ENCODE measurements around the gene PATL1.
A peak's percentile ranks its signal among the peaks of the same experiment; 100 is the strongest.
"Not testable (repeated sequence)": the region's sequence is repeated elsewhere in the genome, so short reads cannot be mapped to it uniquely, and the experiment has no call there.

PATL1 gene

DNA sequence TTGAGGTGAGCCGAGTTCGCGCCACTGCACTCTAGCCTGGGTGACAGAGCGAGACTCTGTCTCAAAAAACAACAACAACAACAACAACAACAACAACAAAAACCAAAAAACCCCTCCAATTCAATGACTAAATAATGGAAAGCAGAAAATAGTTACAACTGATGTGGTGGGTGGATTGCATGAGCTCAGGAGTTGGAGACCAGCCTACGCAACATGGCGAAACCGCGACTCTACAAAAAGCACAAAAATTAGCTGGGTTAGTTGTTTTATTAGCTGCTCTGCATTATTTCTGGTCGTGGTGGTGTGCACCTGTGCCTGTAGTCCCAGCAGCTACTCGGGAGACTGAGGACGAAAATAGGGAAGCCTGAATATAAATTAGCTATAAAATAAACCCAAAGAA is 2.6 kb upstream of the PATL1 start:
- no peak for DNase-seq

DNA sequence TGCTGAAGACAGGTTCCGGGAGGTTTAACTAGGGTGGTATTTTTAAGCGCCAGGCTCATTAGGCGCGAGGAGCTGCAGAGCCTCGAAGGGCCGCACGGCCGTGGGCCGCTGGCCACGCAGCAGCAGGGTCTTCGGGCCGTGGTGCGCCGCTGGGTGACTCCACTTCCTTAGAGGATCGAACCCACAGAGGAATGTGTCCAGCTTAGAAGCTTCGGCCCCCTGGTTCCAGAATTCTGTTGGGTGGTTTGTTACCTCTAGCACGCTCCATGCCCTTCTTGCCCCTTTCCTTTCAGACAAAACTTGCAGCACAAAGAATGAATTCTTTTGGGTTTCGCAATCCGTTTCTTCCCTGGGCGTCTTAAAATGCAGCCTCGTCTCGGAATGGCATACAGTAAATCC is 773 bp upstream of the PATL1 start:
- no peak for DNase-seq

DNA sequence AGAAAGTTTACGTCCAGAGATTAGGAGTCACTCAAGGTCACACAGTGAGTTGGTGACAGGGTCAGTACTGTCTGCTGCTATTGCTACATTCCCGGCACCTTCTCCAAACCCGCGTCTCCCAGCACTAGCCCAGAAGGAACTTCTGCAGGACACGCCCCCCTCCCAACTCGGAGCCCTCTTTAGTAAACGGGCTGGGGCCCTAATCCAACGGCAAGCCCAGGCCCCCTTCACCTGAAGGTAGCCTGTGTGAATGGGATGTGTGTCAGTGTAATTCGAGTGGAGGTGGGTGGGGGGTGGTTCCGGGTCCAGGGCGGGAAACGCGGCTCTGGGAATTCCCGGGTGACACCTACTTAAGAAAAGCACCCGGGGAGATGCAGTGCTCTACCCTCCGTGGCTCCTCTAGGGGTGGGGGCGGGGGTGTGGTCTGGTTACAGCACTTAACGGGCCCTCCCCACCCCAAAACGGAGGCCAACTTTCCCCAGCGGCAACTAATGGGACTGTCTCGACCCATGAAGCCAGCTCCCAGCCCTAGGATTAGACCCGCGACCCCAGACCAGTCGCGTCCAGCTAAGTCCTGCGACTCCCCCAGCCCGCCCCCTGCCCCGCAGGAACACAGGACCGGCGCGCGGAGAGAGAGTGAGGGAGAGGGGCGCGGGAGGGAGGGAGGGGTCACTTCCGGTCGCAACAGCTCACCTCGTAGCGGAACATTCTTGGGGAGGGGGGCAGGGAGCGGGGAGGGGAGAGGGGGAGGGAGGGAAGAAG is 468 bp downstream of the PATL1 start:
- no peak for DNase-seq

DNA sequence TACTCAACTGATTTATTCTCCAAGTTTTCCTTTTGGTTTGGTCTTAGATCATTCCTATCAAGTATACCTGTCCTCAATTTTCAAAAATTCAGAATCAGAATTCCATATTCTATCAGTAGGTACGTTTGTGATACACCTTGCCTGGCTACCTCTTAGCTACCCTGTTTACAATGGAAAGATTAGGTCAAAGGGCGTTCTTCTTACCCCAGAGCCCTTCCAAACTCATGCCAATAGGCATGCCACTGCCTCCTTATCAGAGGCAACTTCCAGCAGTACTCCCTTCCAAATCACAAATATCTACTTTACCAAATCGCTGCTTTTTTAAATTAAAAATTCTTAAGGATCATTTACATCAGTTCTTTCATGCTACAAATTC is 1.0 kb downstream of the PATL1 start:
- no peak for DNase-seq

DNA sequence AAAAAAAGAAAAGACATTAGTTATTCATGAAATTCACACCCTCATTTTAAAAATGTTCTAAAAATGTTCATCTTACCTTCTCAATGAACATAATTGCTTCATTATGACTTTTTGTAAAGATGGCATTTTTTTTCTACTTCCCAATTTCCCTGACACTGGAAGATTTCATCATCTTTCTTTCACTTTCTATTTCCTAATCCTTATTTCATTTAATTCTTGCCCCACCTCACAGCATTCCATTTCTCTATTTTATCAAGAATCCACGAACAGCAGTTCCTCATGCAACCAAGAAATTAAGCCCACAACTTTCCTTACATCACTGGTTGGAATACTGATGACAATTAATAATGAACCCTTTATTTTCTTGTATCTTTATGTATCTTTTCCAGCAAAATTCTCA is 1.9 kb downstream of the PATL1 start:
- no peak for DNase-seq

DNA sequence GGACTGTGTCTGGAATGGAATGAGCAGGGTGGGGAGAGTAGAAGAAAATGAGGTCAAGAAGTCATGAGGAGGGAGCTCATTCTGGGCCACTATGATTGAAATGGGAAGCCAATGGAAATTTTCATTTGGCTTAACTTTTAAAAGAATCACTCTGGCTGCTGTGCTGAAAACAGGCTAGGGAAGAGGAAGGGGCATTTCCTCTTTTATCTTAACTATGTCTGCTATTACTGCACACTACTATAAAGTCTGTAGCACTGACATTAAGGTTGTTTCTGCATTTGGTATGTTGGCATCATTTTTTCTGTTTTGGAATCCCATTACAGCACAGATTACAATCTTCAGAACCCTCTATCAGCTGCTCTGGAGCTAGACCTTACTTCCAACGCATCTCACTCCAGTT is 8.2 kb downstream of the PATL1 start:
- no peak for DNase-seq

DNA sequence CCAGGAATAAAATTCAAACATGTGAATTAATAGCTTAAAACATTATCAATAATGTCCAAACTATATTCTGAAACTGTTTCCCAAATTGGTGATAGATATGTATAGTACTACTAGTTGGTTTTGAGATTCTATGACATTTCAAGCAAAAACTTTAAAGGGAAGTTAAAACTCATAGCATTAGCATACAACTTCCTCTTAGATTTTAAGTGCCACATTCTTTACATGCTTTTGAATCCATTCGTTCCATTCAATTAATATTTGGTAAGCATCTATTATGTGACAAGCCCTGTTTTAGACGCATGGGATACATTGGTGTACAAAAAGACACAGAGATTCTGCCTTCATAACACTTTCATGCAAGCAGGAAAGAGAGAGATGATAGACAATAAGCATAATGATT is 8.9 kb downstream of the PATL1 start:
- no peak for DNase-seq

DNA sequence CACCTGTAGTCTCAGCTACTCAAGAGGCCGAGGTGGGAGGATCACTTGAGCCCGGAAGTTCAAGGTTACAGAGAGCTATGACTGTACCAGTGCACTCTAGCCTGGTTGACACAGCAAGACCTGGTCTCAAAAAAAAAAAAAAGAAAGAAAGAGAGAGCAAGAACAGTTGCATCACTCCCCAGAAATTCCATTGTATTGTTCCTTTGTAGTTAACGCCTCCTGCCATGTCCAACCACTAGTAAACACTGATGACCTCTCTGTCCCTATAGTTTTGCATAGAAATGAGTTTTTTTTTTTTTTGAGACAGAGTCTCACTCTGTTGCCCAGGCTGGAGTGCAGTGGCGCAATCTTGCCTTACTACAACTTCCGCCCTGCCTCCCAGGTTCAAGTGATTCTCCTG is 10.8 kb downstream of the PATL1 start:
- DNase-seq, result no peak

DNA sequence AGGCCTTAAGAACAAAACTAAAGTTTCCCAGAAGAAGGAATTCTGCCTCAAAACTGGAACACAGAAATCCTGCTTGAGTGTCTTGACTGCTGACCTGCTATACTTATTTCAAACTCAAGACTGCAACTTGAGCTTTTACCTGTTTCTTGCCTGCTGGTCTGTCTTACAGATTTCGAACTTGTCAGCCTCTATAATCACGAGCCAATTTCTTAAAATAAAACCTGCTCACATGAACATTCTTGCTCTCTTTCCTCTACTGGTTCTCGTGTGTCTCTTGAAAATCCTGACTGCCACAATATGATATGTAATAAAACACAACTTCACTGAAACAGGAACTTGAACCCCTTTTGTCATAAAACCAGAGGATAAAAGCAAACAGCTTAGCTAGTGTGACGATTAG is 13.9 kb downstream of the PATL1 start:
- no peak for DNase-seq

DNA sequence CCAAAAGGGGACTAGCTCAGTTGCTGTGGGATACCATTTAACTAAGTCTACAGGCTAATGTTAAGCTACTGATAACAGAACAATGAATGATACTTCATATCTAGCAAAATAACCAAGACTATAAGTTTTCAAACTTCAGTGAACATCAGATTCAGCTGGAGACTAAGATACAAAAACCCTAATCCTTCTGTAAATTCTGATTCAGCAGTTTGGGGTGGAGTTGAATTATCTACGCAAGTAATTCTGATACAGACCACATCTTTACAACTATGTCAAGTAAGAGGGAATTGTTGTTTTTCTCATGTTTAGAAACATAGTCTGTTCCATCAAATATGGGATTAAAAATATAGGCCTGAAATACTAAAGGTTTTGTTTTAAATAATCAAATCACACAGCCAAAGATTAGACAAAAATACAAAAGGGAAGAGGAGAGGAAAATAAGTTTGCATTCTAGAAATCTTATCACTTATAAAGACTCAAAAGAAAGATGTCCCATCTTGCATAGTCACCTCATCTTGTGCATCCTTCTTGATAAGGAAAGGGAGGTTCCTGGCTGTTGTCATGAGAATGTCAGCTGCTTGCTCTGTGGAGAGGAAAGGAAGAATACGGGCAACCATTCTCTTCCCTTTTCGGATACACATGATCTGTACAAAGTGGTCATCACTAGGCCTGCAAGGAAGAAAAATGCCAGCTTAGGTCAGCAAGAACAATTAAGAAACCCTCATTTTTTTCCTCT is 21.4 kb downstream of the PATL1 start:
- no peak for DNase-seq

DNA sequence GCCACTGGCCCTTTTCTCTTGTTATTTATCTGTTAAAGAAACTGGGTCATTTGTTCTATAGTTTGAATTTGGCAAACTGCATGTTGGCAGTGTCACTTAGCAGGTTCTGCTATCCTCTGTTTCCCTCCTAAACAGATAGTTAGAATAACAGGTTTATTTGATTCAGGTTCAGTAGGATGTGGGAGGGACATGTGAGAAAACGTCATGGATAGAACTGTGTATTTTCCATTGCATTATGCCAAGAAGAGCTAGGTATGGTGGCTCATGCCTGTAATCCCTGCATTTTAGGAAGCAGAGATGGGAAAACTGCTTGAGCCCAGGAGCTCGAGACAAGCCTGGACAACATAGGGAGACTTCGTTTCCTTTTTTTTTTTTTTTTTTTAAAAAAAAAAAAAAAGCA is 24.3 kb downstream of the PATL1 start:
- no peak for DNase-seq

DNA sequence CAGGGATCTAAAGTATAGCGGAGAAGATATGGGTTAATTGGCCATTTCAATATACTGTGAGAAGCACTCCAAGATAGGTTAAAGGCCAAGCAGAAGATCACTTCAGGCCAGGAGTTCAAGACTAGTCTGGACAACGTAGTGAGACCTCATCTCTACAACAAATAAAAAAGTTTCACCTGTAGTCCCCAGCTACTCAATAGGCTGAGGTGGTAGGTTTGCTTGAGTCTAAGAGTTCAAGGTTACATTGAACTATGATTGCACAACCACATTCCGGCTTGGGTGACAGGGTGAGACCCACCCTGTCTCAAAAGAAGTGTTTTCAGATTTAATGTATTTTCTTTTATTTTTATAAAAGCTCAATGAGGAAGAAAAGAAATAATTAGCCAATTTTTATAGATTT is 25.4 kb downstream of the PATL1 start:
- DNase-seq, result no peak

DNA sequence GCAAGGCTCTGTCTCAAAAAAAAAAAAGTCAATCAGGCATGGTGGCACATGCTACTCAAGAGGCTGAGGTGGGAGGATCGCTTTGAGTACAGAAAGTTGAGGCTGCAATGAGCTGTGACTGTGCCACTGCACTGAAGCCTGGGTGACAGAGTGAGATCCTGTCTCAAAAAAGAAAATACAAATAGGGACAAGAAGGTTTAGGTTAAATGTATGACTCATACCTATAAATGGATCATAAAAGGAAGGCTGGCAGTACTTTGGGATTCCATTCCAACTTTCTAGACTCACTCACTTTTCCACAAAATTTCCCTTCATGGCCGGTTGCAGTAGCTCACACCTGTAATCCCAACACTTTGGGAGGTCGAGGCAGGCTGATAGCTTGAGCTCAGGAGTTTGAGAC is 27.7 kb downstream of the PATL1 start:
- DNase-seq, result no peak

DNA sequence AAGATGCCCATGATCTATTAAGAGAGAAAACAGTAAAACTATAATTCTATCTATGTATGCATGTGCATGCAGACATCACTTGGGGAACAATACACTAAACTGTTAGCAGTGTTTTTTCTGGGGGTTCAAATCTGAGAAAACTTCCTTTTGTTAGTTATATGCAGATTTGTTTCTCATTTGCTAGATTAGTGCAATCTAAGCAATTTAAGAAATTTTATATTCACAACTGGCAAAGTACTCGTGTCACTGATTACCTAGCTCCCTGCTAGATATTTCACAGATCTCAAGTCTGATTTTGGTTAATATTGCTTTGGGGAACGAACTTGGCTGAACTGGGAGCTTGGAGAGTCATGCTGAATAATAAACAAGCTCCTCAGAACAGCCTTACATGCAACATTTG is 38.3 kb downstream of the PATL1 start:
- DNase-seq, result no peak

DNA sequence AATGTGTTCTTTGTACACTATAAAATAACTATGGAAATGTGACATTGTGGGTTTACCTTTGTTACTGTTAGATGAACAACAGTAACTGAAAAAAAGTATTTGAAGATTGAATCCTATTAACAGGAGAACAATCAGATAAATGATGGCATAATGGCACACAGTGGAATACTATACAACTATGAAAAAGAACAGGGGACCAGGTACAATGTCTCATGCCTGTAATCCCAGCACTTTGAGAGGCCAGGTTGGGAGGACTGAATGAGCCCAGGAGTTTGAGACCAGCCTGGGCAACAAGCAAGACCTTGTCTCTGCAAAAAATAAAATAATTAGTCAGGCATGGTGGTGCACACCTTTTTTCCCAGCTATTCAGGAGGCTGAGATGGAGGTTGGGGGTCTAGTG is 38.8 kb downstream of the PATL1 start:
- no peak for DNase-seq

DNA sequence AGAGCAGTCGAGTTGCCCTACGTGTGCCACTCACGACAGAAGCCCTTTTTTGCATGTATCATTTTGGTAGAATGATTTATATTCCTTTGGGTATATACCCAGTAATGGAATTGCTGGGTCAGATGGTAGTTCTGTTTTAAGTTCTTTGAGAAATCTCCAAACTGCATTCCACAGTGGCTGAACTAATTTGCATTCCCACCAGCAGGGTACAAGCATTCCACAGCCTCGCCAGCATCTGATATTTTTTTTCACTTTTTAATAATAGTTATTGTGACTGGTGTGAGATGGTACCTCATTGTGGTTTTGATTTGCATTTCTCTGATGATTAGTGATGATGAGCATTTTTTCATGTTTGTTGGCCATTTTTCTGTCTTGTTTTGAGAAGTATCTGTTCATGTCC is 41.9 kb downstream of the PATL1 start:
- not testable (repeated sequence) for DNase-seq

DNA sequence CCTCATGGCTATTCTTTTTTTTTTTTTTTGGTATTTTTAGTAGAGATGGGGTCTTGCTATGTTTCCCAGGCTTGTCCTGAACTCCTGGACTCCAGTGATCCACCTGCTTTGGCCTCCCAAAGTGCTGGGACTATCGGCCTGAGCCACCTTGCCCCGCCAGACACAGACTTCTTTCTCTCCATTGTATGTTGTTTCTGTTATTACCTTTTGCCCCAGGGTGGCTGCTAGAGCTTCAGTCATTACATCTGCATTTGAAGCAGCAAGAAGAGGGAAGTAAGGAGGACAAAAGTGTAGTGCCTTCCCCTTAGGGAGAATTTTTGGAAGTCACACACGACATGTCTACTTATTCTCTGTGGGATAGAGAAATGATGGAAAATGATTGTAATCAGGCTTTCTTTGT is 43.1 kb downstream of the PATL1 start:
- DNase-seq, result no peak

DNA sequence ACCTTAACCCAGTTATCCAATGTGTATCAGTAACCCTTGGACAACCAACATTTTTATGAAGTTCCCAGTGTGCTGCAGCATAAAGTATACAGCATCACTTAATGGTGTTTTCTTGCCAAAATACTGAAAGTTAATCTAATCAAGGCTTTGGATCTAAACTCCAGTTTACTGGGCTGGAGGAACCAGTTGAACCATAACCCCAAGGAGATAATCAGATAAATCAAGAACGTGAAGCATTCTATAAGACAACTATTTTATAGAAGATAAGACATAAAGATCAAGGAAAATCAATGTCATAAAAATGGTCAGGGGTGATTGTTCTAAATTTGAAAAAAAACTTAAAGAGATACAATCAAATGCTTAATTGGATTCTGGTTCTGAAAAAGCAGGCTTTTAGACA is 51.0 kb downstream of the PATL1 start:
- DNase-seq, result no peak

DNA sequence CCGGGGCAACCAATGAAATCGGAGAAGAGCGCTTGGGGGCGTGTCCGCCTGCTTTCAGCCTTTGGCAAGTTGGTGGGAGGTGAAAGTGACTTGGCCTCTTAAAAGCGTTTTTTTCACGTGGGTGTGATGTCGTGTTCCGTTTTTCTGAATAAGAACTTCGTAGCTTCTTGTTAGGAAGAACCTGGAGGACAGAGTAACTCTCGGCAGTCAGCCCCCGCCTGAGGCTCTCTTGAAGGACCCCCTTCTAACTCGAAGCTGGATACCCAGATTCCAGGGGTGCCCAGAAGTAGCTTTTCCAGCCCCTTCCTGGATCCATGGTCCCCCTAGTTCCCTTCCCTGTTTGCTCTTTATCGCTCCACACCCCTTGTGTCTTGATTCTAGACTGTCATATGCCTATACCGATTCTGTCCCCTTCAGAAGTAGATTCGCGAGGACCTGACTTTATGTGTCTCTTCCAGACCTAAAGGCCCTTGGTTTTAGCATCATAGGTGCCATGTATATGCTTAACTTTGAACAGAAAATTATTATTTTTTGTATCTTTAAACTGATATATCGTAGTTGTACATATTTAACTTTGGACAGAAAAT is 52.3 kb downstream of the PATL1 start:
- no peak for DNase-seq

DNA sequence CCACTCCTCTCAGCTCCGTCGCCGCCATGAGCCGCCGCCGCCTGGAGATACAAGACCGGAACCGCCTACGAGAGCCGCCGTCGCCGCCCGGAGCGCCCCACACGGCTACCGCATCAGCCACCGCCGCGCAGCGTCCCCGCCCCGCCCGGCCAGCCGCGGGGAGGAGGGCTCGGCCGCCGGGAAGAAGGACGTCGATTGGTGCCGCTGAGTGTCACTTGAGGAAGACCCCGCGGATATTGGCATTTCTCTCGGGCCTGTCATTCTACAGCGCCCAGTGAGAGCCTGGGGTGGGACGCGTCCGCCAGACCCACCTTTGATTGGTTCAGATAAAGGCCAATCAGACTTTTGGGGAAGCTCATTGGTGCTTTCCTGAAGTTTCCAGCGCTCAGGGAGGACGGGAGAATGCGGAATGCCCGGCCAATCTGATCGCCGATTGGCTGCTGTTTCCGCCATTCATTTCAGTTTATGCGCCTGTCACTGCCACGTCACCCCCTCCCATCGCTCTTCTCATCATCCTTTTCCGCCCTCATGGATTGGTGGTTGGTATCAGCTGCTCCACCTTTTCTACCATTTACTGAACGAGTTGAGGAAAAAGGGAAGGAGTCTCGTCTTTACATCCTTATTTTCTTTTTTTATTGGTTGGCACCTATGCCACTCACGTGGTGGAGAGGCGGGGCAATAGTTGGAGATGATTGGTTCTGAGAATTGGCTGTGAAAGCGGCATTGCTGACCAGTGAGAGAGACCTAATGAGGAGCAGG is 53.0 kb downstream of the PATL1 start, which contains the start of gene OSBP:
TSS of gene OSBP (minus strand) at position 138 of the 759 bp plus-strand sequence. CDS start at position 28, 110 bp downstream.
- DNase-seq, result peak; percentile 99

DNA sequence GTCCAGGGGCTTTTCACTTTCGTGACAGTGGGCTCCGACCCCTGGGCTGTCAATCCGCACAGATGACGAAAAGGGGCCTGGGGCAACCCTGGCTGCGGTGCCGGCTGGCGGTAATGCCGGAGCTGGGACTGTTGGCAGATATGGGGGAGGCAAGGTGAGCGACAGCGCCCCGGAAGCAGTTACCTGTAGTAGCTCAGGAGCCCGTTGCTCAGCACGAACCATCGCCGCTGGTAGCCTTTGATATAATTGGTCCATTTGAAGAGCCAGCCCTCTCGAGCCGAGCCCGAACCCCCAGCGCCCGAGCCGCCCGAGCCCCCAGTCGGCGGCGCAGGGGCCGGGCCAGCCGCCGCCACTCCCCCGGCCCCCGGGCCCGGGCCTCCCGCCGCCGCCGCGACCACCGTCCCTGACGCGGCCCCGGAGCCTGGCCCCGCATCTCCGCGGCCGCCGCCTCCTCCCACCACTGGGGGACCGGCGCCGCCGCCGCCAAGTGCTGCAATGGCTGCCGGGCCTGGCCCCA is 53.7 kb downstream of the PATL1 start:
- DNase-seq, result peak; percentile 17

DNA sequence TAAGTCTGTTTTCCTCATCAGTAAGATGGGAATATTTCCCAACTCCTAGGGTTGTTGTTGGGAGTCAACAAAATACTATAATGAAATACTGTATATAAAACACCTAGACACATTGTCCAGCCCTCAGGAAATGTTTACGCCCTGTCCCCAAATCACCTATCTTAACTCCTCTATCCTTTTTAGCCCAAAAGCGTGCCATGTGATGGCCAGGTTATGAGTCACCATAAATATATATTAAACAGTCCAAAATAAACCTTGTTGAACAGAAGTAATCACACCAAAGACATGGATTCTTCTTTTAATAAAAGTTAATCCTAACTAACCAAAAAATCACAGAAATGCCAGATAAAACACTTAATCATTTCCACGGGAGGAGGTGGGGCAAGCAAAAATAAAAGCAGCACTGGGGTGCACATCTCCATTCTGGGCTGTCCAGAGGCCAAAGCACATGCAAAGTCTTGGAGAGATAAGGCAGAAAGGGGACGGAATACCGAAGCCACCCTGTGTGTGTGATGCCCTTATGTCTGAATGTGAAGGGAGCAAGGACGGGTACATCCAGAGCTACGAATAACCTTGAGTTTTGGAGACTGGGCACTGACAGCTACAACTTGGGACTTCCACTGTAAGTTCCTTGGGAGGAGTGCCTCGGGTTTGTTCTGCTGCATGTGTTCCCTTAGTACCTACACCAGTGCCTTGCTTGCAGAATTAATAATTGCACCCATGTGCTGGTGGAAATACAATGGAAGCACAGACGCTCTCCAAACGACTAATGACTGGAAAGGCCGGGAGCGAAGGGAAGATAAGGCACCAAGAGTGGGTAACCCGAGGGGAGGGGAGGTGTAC is 54.3 kb downstream of the PATL1 start:
- no peak for DNase-seq
